Measurements from ENCODE around the gene SPTBN5.

The SPTBN5 gene

DNA sequence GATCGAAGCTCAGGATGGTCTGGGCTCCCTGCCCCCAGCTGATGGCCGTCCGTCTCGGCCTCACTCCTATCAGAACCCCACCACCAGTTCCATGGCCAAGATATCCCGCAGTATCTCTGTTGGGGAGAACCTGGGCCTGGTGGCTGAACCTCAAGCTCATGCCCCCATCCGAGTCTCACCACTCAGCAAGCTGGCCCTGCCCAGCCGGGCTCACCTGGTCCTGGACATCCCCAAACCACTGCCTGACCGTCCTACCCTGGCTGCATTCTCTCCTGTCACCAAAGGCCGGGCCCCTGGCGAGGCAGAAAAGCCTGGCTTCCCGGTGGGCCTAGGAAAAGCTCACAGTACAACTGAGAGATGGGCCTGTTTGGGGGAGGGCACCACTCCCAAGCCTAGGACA lies 70.4 kb downstream of the SPTBN5 start:
- Histone ChIP-seq H3K9me2 (replicated peaks; ENCODE audit: low read depth, low read length) (no peaks in the 10 kb centered on the region), H2AFZ (ENCODE audit: low read length) (no peak overlapping the region), H3K4me2 (ENCODE audit: low read depth, low read length, poor library complexity, severe bottlenecking) (no peak overlapping the region), H3K36me3 (ENCODE audit: insufficient read depth, low read length) (peaks cover 40% of the 10 kb centered on the region; the same call in 1 of the 2 replicates), H3K4me1 (ENCODE audit: insufficient read depth, low read length, poor library complexity, severe bottlenecking) (peaks cover 9% of the 10 kb centered on the region), H3K4me3 (ENCODE audit: low read length, poor library complexity, severe bottlenecking) (no peak overlapping the region), H3K9ac (ENCODE audit: low read depth, low read length, poor library complexity, severe bottlenecking) (no peak overlapping the region), H3K27me3 (ENCODE audit: insufficient read depth, low read length, poor library complexity, severe bottlenecking) (no peaks in the 10 kb centered on the region), H3K9me3 (ENCODE audit: insufficient read depth, low read depth, low read length) (no peaks in the 10 kb centered on the region), H4K20me1 (ENCODE audit: insufficient read depth, low read length, poor library complexity, severe bottlenecking) (no peaks in the 10 kb centered on the region), H3K79me2 (ENCODE audit: insufficient read depth, low read length) (0 out of 2 replicates have a peak, but pooled peaks cover 4% of the 10 kb centered on the region), H3F3A (ENCODE audit: low read depth) (no peaks in the 10 kb centered on the region)
- TF ChIP-seq, protein P1, sequence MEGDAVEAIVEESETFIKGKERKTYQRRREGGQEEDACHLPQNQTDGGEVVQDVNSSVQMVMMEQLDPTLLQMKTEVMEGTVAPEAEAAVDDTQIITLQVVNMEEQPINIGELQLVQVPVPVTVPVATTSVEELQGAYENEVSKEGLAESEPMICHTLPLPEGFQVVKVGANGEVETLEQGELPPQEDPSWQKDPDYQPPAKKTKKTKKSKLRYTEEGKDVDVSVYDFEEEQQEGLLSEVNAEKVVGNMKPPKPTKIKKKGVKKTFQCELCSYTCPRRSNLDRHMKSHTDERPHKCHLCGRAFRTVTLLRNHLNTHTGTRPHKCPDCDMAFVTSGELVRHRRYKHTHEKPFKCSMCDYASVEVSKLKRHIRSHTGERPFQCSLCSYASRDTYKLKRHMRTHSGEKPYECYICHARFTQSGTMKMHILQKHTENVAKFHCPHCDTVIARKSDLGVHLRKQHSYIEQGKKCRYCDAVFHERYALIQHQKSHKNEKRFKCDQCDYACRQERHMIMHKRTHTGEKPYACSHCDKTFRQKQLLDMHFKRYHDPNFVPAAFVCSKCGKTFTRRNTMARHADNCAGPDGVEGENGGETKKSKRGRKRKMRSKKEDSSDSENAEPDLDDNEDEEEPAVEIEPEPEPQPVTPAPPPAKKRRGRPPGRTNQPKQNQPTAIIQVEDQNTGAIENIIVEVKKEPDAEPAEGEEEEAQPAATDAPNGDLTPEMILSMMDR (conservative IDR thresholded peaks at IDR 0.05; ENCODE audit: low read length) = no peak
- TF ChIP-seq EZH2phosphoT487 (IDR thresholded peaks at IDR 0.05; ENCODE audit: borderline replicate concordance) = no peak

DNA sequence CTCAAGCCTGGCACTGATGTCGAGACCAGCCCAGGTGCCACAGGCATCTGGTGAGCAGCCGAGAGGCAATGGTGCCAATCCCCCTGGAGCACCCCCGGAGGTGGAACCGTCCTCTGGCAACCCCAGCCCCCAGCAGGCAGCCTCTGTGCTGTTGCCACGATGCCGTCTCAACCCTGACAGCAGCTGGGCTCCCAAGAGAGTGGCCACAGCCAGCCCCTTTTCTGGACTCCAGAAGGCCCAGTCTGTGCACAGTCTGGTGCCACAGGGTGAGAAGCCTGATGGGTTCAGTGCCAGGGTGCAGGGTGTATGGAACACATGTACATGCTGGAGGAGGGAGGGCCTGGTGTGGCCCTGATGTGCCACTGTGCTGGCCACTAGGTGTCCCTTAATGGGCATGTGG lies 70.9 kb downstream of the SPTBN5 start:
- Histone ChIP-seq H2AFZ (ENCODE audit: low read length) (no peak overlapping the region), H3K9me3 (ENCODE audit: insufficient read depth, low read depth, low read length) (no peaks in the 10 kb centered on the region), H3K4me2 (ENCODE audit: low read depth, low read length, poor library complexity, severe bottlenecking) (no peak overlapping the region), H3K4me3 (ENCODE audit: low read length, poor library complexity, severe bottlenecking) (no peak overlapping the region), H3F3A (ENCODE audit: low read depth) (no peaks in the 10 kb centered on the region), H3K9me2 (replicated peaks; ENCODE audit: low read depth, low read length) (no peaks in the 10 kb centered on the region), H3K4me1 (ENCODE audit: insufficient read depth, low read length, poor library complexity, severe bottlenecking) (peaks cover 6% of the 10 kb centered on the region), H3K36me3 (ENCODE audit: insufficient read depth, low read length) (peaks cover 46% of the 10 kb centered on the region; the same call in 1 of the 2 replicates), H3K9ac (ENCODE audit: low read depth, low read length, poor library complexity, severe bottlenecking) (no peak overlapping the region), H3K27me3 (ENCODE audit: insufficient read depth, low read length, poor library complexity, severe bottlenecking) (no peaks in the 10 kb centered on the region), H4K20me1 (ENCODE audit: insufficient read depth, low read length, poor library complexity, severe bottlenecking) (no peaks in the 10 kb centered on the region), H3K79me2 (ENCODE audit: insufficient read depth, low read length) (no peaks in the 10 kb centered on the region)
- TF ChIP-seq, protein P1 (conservative IDR thresholded peaks at IDR 0.05; ENCODE audit: low read length) = no peak
- TF ChIP-seq EZH2phosphoT487 (IDR thresholded peaks at IDR 0.05; ENCODE audit: borderline replicate concordance) = no peak

DNA sequence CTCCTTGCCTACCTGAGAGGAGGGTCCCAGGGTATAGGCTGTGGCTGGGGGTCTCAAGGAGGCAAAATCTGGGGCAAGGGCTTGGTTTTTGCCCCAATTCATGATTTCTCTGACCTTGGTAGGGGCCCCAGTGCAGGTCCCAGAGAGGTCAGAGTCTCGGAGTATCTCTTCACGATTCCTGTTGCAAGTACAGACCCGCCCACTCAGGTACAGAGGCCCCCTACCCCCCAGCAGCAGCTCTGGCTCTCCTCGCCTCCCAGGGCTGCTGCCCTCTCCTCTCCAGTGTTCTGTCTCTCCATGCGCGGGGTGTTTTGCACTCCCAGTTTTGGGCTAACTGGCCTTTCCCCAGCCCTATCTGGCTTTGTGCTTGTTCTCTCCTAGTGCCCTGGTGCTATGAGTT lies 71.4 kb downstream of the SPTBN5 start:
- H3K79me2 ChIP-seq (ENCODE audit: insufficient read depth, low read length) = no peaks in the 10 kb centered on the region
- peaks cover 51% of the 10 kb centered on the region; the same call in 1 of the 2 replicates for H3K36me3 ChIP-seq (ENCODE audit: insufficient read depth, low read length)
- peaks cover 4% of the 10 kb centered on the region for H3K4me1 ChIP-seq (ENCODE audit: insufficient read depth, low read length, poor library complexity, severe bottlenecking)
- H3K9me3 ChIP-seq (ENCODE audit: insufficient read depth, low read depth, low read length) = no peaks in the 10 kb centered on the region
- no peaks in the 10 kb centered on the region for H3K27me3 ChIP-seq (ENCODE audit: insufficient read depth, low read length, poor library complexity, severe bottlenecking)
- no peak overlapping the region for H3K9ac ChIP-seq (ENCODE audit: low read depth, low read length, poor library complexity, severe bottlenecking)
- H2AFZ ChIP-seq (ENCODE audit: low read length) = no peak overlapping the region
- no peaks in the 10 kb centered on the region for H4K20me1 ChIP-seq (ENCODE audit: insufficient read depth, low read length, poor library complexity, severe bottlenecking)
- H3K4me2 ChIP-seq (ENCODE audit: low read depth, low read length, poor library complexity, severe bottlenecking) = no peak overlapping the region
- no peak for TF ChIP-seq EZH2phosphoT487 (IDR thresholded peaks at IDR 0.05; ENCODE audit: borderline replicate concordance)
- TF ChIP-seq, protein P1 (conservative IDR thresholded peaks at IDR 0.05; ENCODE audit: low read length) = no peak
- H3K4me3 ChIP-seq (ENCODE audit: low read length, poor library complexity, severe bottlenecking) = no peak overlapping the region
- H3K9me2 ChIP-seq (replicated peaks; ENCODE audit: low read depth, low read length) = no peaks in the 10 kb centered on the region
- no peaks in the 10 kb centered on the region for H3F3A ChIP-seq (ENCODE audit: low read depth)

Data from Loucy (cell line).